ENCODE measurements around the gene MUC2.

MUC2 gene

GRCh38 chr11:1055109-1055703, 19.5 kb upstream of the MUC2 start:
- no peak overlapping the region for H3K4me3 ChIP-seq (replicated peaks in 1 of 2; ENCODE audit: low read depth in 2 of 2, low read length in 2 of 2)
- DNase-seq (ENCODE audit: low read depth in 2 of 2), result no peak
- TF ChIP-seq, protein P1, sequence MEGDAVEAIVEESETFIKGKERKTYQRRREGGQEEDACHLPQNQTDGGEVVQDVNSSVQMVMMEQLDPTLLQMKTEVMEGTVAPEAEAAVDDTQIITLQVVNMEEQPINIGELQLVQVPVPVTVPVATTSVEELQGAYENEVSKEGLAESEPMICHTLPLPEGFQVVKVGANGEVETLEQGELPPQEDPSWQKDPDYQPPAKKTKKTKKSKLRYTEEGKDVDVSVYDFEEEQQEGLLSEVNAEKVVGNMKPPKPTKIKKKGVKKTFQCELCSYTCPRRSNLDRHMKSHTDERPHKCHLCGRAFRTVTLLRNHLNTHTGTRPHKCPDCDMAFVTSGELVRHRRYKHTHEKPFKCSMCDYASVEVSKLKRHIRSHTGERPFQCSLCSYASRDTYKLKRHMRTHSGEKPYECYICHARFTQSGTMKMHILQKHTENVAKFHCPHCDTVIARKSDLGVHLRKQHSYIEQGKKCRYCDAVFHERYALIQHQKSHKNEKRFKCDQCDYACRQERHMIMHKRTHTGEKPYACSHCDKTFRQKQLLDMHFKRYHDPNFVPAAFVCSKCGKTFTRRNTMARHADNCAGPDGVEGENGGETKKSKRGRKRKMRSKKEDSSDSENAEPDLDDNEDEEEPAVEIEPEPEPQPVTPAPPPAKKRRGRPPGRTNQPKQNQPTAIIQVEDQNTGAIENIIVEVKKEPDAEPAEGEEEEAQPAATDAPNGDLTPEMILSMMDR (IDR thresholded peaks at IDR 0.05; ENCODE audit: low read depth, low read length), result no peak

- H3K4me3 ChIP-seq (replicated peaks in 1 of 2; ENCODE audit: low read depth in 2 of 2, low read length in 2 of 2), result no peak overlapping the region
- DNase-seq (ENCODE audit: low read depth in 2 of 2), result no peak
- TF ChIP-seq, protein P1 (IDR thresholded peaks at IDR 0.05; ENCODE audit: low read depth, low read length), result no peak
Measured at GRCh38 chr11:1055990-1056771, 18.5 kb upstream of the MUC2 start.

- no peak overlapping the region for H3K4me3 ChIP-seq (replicated peaks in 1 of 2; ENCODE audit: low read depth in 2 of 2, low read length in 2 of 2)
- TF ChIP-seq, protein P1 (IDR thresholded peaks at IDR 0.05; ENCODE audit: low read depth, low read length), result no peak
- no peak for DNase-seq (ENCODE audit: low read depth in 2 of 2)
Measured at GRCh38 chr11:1057806-1058205, 16.9 kb upstream of the MUC2 start.

GRCh38 chr11:1059759-1060158, 14.9 kb upstream of the MUC2 start:
- DNase-seq (ENCODE audit: low read depth in 2 of 2), result no peak
- TF ChIP-seq, protein P1 (IDR thresholded peaks at IDR 0.05; ENCODE audit: low read depth, low read length), result no peak
- no peak overlapping the region for H3K4me3 ChIP-seq (replicated peaks in 1 of 2; ENCODE audit: low read depth in 2 of 2, low read length in 2 of 2)

GRCh38 chr11:1060410-1060809, 14.3 kb upstream of the MUC2 start:
- H3K4me3 ChIP-seq (replicated peaks in 1 of 2; ENCODE audit: low read depth in 2 of 2, low read length in 2 of 2), result no peak overlapping the region
- no peak for DNase-seq (ENCODE audit: low read depth in 2 of 2)
- TF ChIP-seq, protein P1 (IDR thresholded peaks at IDR 0.05; ENCODE audit: low read depth, low read length), result no peak

- no peak overlapping the region for H3K4me3 ChIP-seq (replicated peaks in 1 of 2; ENCODE audit: low read depth in 2 of 2, low read length in 2 of 2)
- DNase-seq (ENCODE audit: low read depth in 2 of 2), result peak; percentile 66 to 74
- TF ChIP-seq, protein P1 (IDR thresholded peaks at IDR 0.05; ENCODE audit: low read depth, low read length), result no peak
Measured at GRCh38 chr11:1060852-1061616, 13.6 kb upstream of the MUC2 start.

Measured in cardiac fibroblast (primary cell).